ENCODE data around the gene ERC2.

The ERC2 gene

GRCh38 chr3:55477306-55478303 is 990.7 kb downstream of the ERC2 start:
- no peak for DNase-seq (ENCODE audit: low read depth in 2 of 2)

GRCh38 chr3:55476515-55476914 is 991.8 kb downstream of the ERC2 start:
- DNase-seq (ENCODE audit: low read depth in 2 of 2), result no peak

- no peak for DNase-seq (ENCODE audit: low read depth in 2 of 2)
Observed at GRCh38 chr3:55474213-55474632, 994.0 kb downstream of the ERC2 start.

GRCh38 chr3:55473788-55474187 is 994.5 kb downstream of the ERC2 start:
- no peak for DNase-seq (ENCODE audit: low read depth in 2 of 2)

GRCh38 chr3:55471522-55472280 is 996.6 kb downstream of the ERC2 start:
- no peak for DNase-seq (ENCODE audit: low read depth in 2 of 2)

GRCh38 chr3:55471084-55471483 is 997.2 kb downstream of the ERC2 start:
- no peak for DNase-seq (ENCODE audit: low read depth in 2 of 2)

- DNase-seq (ENCODE audit: low read depth in 2 of 2), result no peak
Observed at GRCh38 chr3:55469957-55470526, 998.2 kb downstream of the ERC2 start.

- no peak for DNase-seq (ENCODE audit: low read depth in 2 of 2)
Observed at GRCh38 chr3:55468251-55468650, 1000.0 kb downstream of the ERC2 start.

- no peak for DNase-seq (ENCODE audit: low read depth in 2 of 2)
Observed at GRCh38 chr3:55467099-55467498, 1001.2 kb downstream of the ERC2 start.

GRCh38 chr3:55466526-55466925 is 1001.7 kb downstream of the ERC2 start:
- no peak for DNase-seq (ENCODE audit: low read depth in 2 of 2)

GRCh38 chr3:55461896-55462295 is 1006.4 kb downstream of the ERC2 start:
- no peak for DNase-seq (ENCODE audit: low read depth in 2 of 2)

- no peak for DNase-seq (ENCODE audit: low read depth in 2 of 2)
Observed at GRCh38 chr3:55459838-55460237, 1008.4 kb downstream of the ERC2 start.

Data from stimulated activated CD8-positive, alpha-beta memory T cell treated with anti-CD3 and anti-CD28 coated beads, Interleukin-15, amount 100 ng/mL, for 48 hours (primary cell).